D721Med (cell line): ENCODE measurements around the gene C9orf153.
"Not testable (repeated sequence)": the region's sequence is repeated elsewhere in the genome, so short reads cannot be mapped to it uniquely, and the experiment has no call there.

Experiments
- DNase-seq: peaks from one replicate; pipeline ENCODE4 v3.0.0; 2011; ENCODE audit warnings: low spot score; ENCODE audit not compliant: insufficient read length
- FAIRE-seq: peaks from 2 replicates; lab custom pipeline; 2011; peaks lifted over from hg19 to GRCh38; lab: Jason Lieb, UNC
- TF ChIP-seq, protein P1 (sequence below): IDR thresholded peaks from 2 replicates; pipeline ENCODE4 v1.5.1; 2012; ENCODE audit warnings: mild to moderate bottlenecking, control low read depth; ENCODE audit not compliant: insufficient read depth; ENCODE audit errors: missing control alignments

The C9orf153 gene

GRCh38 chr9:86193088-86193487 is 66.4 kb downstream of the C9orf153 start:
- FAIRE-seq (no peak), DNase-seq (no peak)
- TF ChIP-seq, protein P1, sequence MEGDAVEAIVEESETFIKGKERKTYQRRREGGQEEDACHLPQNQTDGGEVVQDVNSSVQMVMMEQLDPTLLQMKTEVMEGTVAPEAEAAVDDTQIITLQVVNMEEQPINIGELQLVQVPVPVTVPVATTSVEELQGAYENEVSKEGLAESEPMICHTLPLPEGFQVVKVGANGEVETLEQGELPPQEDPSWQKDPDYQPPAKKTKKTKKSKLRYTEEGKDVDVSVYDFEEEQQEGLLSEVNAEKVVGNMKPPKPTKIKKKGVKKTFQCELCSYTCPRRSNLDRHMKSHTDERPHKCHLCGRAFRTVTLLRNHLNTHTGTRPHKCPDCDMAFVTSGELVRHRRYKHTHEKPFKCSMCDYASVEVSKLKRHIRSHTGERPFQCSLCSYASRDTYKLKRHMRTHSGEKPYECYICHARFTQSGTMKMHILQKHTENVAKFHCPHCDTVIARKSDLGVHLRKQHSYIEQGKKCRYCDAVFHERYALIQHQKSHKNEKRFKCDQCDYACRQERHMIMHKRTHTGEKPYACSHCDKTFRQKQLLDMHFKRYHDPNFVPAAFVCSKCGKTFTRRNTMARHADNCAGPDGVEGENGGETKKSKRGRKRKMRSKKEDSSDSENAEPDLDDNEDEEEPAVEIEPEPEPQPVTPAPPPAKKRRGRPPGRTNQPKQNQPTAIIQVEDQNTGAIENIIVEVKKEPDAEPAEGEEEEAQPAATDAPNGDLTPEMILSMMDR = no peak

DNA sequence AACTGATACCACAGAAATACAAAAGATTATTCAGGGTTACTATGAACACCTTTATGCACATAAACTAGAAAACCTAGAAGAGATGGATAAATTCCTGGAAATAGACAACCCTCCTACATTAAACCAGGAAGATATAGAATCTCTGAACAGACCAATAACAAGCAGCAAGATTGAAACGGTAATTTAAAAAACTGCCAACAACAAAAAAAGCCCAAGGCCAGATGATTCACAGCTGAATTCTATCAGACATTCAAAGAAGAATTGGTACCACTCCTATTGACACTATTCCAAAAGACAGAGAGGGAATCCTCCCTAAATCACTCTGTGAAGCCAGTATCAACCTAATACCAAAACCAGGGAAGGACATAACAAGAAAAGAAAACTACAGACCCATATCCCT is 68.8 kb downstream of the C9orf153 start:
- not testable (repeated sequence) for FAIRE-seq

GRCh38 chr9:86187121-86187520 is 72.3 kb downstream of the C9orf153 start:
- FAIRE-seq (no peak), DNase-seq (no peak)
- TF ChIP-seq, protein P1 = no peak

More for the DNA sequence above, 68.8 kb downstream of the C9orf153 start:
- not testable (repeated sequence) for DNase-seq

DNA sequence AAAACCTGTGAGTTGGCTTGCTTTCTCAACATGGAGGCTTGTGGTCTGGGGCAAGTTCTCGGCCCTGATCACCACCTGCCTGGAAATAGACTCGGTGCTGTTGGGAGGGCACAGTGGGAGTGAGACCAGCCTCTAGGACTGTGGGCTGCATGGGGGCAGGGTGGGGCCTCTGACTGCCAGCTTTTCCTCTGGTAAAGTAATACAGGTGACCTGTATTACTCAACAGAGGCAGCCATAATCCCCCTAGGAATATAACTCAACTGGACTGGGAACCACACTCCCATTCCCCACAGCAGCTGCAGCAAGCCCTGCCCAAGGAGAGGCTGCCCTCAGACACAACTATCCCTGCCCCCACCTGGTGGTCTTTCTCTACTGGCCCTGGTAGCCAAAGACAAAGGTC is 72.8 kb downstream of the C9orf153 start:
- FAIRE-seq (no peak), DNase-seq (no peak)
- TF ChIP-seq, protein P1 = no peak

DNA sequence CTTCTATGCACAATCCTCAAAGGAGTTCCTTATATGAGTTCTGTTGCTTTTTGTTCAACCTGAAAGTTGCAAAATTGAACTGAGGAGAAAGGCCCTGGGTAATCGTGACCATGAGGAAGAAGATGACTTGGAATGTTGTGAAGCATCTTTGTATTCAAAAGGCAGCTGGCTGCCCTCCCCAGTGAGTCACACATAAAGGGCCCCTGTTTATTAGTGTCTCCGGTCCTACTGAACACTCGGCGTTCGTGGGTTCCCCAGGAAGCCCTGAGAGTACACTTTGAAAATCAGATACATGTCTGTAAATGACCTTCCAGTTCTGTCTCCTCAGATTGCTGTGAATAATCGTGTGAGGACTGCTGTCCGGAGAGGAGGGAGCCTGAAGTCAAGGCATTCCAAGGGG is 73.6 kb downstream of the C9orf153 start:
- TF ChIP-seq, protein P1 = no peak
- DNase-seq (no peak), FAIRE-seq (no peak)

GRCh38 chr9:86184138-86184524 is 75.3 kb downstream of the C9orf153 start:
- no peak for DNase-seq
- TF ChIP-seq, protein P1 = no peak
- no peak for FAIRE-seq

DNA sequence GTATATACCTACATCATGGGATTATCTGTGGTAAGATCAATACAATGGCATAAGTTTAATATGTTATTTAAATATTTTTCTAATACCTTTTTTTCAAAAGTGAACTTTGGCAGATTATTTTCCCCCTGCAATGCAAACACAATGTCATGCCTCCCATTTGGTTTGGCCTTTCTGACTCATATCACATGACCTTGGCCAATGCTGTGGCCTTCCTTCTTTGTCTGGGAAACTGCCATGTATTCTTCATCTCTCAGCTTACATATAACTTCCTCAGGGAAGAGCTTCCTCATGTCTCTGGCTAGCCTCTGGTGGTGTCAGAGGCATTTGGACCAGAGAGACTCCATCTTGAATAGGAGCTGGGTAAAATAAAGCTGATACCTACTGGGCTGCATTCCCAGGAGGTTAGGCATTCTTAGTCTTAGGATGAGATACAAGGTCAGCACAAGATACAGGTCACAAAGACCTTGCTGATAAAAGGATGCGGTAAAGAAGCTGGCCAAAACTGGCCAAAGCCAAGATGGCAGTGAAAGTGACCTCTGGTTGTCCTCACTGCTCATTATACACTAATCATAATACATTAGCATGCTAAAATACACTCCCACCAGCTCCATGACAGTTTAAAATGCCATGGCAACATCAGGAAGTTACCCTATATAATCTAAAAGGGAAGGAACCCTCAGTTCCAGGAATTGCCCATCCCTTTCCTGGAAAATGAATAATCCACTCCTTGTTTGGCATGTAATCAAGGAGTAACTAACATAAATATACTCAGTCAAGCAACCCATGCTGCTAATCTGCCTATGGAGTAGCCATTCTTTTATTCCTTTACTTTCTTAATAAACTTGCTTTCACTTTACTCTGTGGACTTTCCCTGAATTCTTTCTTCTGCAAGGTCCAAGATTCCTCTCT is 76.0 kb downstream of the C9orf153 start:
- no peak for FAIRE-seq
- TF ChIP-seq, protein P1 = no peak
- no peak for DNase-seq
